Smooth muscle cell (in vitro differentiated cells): ENCODE measurements around the gene CARD9. TPM values are rescaled to one million over a fixed set of nuclear protein-coding genes. Genes with fewer than 3 reads are reported as not detected.

ENCODE experiments used
- DNase-seq: peaks from one replicate; lab custom pipeline; 2025; ENCODE audit not compliant: unreplicated experiment; lab: John Stamatoyannopoulos, UW
- H2AFZ ChIP-seq: fragments of 200-600 bp; sonication (generic); 2 replicates; pipeline ENCODE4 v1.6.0; 2016; ENCODE audit warnings: antibody characterized with exemption, low read depth, mild to moderate bottlenecking
- H3F3A ChIP-seq: fragments of 200-600 bp; sonication (generic); 2 replicates; pipeline ENCODE4 v1.6.0; 2017; ENCODE audit warnings: antibody characterized with exemption, low read depth
- H3K27ac ChIP-seq: fragments of 200-600 bp; sonication (generic); 2 replicates; pipeline ENCODE4 v1.5.1; 2016; ENCODE audit warnings: low read depth, mild to moderate bottlenecking
- H3K27me3 ChIP-seq: fragments of 200-600 bp; sonication (generic); 2 replicates; pipeline ENCODE4 v1.6.1; 2016; ENCODE audit warnings: low read depth, mild to moderate bottlenecking
- H3K36me3 ChIP-seq: fragments of 200-600 bp; sonication (generic); 2 replicates; pipeline ENCODE4 v1.5.1; 2016; ENCODE audit warnings: low read depth
- H3K4me1 ChIP-seq: fragments of 200-600 bp; sonication (generic); 2 replicates; pipeline ENCODE4 v1.5.1; 2016; ENCODE audit warnings: low read depth
- H3K4me2 ChIP-seq: fragments of 200-600 bp; sonication (generic); 2 replicates; pipeline ENCODE4 v1.6.0; 2016; ENCODE audit warnings: mild to moderate bottlenecking
- H3K4me3 ChIP-seq: fragments of 200-600 bp; sonication (generic); 2 replicates; pipeline ENCODE4 v1.5.1; 2016; ENCODE audit warnings: mild to moderate bottlenecking
- H3K79me2 ChIP-seq: fragments of 200-600 bp; sonication (generic); 2 replicates; pipeline ENCODE4 v1.6.0; 2016; ENCODE audit warnings: low read depth, mild to moderate bottlenecking
- H3K9ac ChIP-seq: fragments of 200-600 bp; sonication (generic); 2 replicates; pipeline ENCODE4 v1.6.0; 2016; ENCODE audit warnings: low read depth
- H3K9me3 ChIP-seq: fragments of 200-600 bp; sonication (generic); replicated peaks from 2 replicates; pipeline ENCODE4 v1.5.1; 2016; ENCODE audit warnings: low read depth
- H4K20me1 ChIP-seq: fragments of 200-600 bp; sonication (generic); 2 replicates; pipeline ENCODE4 v1.6.0; 2016; ENCODE audit warnings: low read depth
- CTCF ChIP-seq: fragments of 200-600 bp; sonication (generic); IDR thresholded peaks from 2 replicates; pipeline ENCODE4 v1.5.1; 2017; ENCODE audit warnings: borderline replicate concordance, mild to moderate bottlenecking, antibody characterized with exemption; ENCODE audit not compliant: insufficient read depth, poor library complexity, severe bottlenecking
- WGBS: methylation state at CpG from one replicate; pipeline ENCODE4 v1.1.7; 2016; ENCODE audit warnings: low lambda C conversion rate; 5-methylcytosine and 5-hydroxymethylcytosine counted together
- polyA plus RNA-seq: library from polyadenylated mRNA; unstranded; fragments of >200 nt; fragmentation: Nextera tagmentation; extraction: Ambion mirVana; gene quantifications from 2 replicates; pipeline ENCODE4 v1.2.1, GENCODE V29; 2016
- total RNA-seq: library from RNA; depleted of rRNA; stranded (reverse); fragments of >200 nt; gene quantifications from 2 replicates; pipeline ENCODE4 v1.2.3, GENCODE V29; 2014

The CARD9 gene
- total and polyA plus RNA-seq, 2 experiments from 2014 or later = 1.2 to 1.9 TPM

GRCh38 chr9:136342181-136343120 lies 31.0 kb downstream of the CARD9 start:
- WGBS = 29% methylated on average over 38 of the region's 60 CpGs
- peak overlapping the region; percentile 40 for H3K4me3 ChIP-seq

GRCh38 chr9:136341769-136342168 lies 31.7 kb downstream of the CARD9 start:
- Histone ChIP-seq H4K20me1 (peaks cover 58% of the 10 kb centered on the region), H3K27me3 (no peaks in the 10 kb centered on the region), H3K9me3 (no peaks in the 10 kb centered on the region), H2AFZ (no peak overlapping the region), H3K36me3 (no peaks in the 10 kb centered on the region), H3F3A (no peaks in the 10 kb centered on the region), H3K4me1 (peaks cover 23% of the 10 kb centered on the region), H3K9ac (no peak overlapping the region), H3K4me2 (peak overlapping the region; percentile 81), H3K79me2 (no peaks in the 10 kb centered on the region), H3K27ac (no peak overlapping the region), H3K4me3 (no peak overlapping the region)
- WGBS = 84% methylated on average over 10 of the region's 10 CpGs
- no peak for TF ChIP-seq CTCF
- DNase-seq = no peak

More at GRCh38 chr9:136342181-136343120, 31.0 kb downstream of the CARD9 start:
- Histone ChIP-seq H3K27ac (no peak overlapping the region), H3K36me3 (no peaks in the 10 kb centered on the region), H3K79me2 (no peaks in the 10 kb centered on the region), H3K4me1 (peaks cover 23% of the 10 kb centered on the region), H3K9ac (no peak overlapping the region), H3K27me3 (no peaks in the 10 kb centered on the region), H2AFZ (no peak overlapping the region), H3F3A (no peaks in the 10 kb centered on the region), H4K20me1 (peaks cover 51% of the 10 kb centered on the region), H3K4me2 (peak overlapping the region; percentile 81), H3K9me3 (no peaks in the 10 kb centered on the region)
- DNase-seq = peak; percentile 75
- TF ChIP-seq CTCF = no peak

GRCh38 chr9:136341042-136341655 lies 32.3 kb downstream of the CARD9 start:
- H3K4me3 ChIP-seq = no peak overlapping the region
- WGBS = 91% methylated on average over 17 of the region's 18 CpGs
- H3K27me3 ChIP-seq = no peaks in the 10 kb centered on the region
- no peaks in the 10 kb centered on the region for H3K9me3 ChIP-seq
- peaks cover 64% of the 10 kb centered on the region for H4K20me1 ChIP-seq
- H3F3A ChIP-seq = no peaks in the 10 kb centered on the region
- H3K79me2 ChIP-seq = no peaks in the 10 kb centered on the region
- H3K36me3 ChIP-seq = no peaks in the 10 kb centered on the region
- H2AFZ ChIP-seq = no peak overlapping the region
- no peak overlapping the region for H3K4me2 ChIP-seq
- no peak overlapping the region for H3K27ac ChIP-seq
- no peak for DNase-seq
- no peak for TF ChIP-seq CTCF
- no peak overlapping the region for H3K9ac ChIP-seq
- peaks cover 19% of the 10 kb centered on the region for H3K4me1 ChIP-seq
